HG03135 (cell line): ENCODE results near the gene OVOL2.
"Not testable (repeated sequence)": the region's sequence is repeated elsewhere in the genome, so short reads cannot be mapped to it uniquely, and the experiment has no call there.

Experiments used
- ATAC-seq: cut with Tn5 transposase; IDR thresholded peaks from one replicate; pipeline ENCODE4 v1.9.1; 2021; ENCODE audit warnings: mild to moderate bottlenecking, moderate library complexity; ENCODE audit not compliant: unreplicated experiment

Gene OVOL2

DNA sequence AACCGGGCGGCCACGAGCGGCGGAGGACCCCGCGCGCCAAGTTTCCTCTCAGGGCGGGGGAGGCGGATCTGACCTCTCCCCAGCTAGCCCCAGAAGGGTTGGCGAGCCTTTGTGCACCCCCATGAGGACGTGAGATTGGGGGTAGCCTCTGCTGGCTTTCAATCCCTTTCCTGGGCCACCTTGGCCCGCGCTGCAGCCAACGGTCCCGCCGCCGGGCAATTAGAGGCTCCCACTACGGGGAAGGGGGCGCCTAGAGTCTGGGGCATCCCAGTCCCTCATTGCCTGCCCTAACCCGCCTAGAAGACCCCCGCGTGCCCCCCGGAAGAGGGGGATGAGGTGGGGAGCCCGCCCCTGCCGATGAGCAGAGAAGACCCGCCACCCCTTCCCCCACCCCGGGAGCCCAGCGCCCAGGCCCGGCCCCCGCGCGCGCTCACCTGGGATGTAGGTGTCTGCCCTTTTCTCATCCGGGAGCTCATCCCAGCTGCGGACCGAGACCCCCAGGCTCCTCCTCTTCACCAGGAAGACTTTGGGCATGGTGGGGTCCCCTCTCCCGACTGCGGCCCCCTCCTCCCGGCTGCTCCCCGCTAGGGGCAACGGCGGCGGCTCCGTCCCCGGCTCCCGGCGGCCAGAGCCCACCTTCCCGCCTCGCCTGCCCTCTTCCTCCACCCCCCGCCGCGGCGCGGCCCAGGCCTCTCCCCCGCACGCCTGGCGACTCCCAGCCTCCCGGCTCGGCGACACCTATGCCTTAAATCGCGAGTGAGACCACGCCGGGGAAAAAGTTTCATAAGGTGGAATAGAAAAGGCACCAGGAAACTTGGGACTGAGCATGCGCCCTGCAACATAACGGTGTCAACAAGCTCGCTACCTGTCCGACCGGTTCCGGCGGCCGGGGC is at the start of gene OVOL2:
Gene OVOL2 (minus strand): TSS at position 816 of the 893 bp plus-strand sequence. CDS start 282 bp downstream, at position 534.
- ATAC-seq = no peak

DNA sequence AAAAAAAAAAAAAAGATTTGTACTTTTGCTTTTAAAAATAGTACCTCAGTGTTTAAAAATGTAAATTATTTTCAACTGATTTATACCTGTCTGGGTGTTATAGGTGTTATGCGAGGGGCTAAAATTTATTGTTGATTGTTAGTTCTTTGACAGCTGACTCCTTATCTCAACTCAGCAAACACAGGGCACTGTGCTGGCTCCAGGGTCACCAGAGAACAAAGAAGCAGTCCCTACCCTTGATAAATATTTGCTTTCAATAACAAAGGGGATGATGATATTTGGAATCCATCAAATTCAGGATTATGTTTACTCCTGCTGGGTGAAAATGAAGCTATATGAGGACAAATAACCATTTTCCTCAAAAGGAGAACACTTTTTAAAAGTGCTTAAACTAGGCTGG is 45.8 kb upstream of the OVOL2 start:
- ATAC-seq = no peak

DNA sequence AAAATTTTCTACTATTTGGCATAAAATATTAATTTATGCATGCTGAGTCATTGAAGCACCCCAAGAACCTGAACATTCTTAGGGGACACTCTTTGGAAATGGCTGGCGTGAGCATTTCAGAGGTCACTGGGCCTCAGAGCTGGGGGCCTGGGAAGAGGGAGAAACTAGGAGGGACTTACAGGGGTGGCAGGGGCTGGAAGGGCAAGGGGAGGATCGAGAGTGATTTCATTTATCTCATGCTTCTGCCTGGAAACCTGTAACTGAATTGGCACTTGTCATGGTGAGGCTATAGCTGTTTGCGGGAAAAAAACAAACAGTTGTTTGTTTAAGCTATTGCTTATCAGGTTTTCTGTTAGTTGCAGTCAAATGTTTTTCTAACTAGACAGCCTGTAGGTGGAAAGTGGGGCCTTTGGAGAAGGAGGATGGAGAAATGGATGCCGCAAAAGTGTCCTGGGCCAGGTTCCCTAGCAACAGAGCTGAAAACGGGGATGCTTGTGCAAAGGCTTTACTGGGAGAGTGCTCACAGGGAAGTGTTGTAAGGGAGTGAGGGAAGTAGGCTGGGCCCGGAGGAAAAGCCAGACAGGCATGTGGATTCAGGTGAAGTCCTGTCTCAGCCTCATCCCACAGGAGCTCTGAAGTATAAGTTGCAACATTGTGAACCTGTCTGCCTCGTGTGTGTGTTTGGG is 43.6 kb upstream of the OVOL2 start:
- ATAC-seq = no peak

DNA sequence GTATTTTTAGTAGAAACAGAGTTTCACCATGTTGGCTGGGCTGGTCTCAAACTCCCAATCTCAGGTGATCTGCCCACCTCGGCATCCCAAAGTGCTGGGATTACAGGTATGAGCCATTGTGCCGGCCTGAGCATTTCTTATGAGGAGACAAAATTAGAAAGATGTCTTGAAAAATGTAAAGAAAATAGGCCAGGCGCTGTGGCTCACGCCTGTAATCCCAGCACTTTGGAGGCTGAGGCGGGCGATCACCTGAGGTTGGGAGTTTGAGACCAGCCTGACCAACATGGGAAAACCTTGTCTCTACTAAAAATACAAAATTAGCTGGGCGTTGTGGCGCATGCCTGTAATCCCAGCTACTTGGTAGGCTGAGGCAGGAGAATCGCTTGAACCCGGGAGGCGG is 42.9 kb upstream of the OVOL2 start:
- not testable (repeated sequence) for ATAC-seq

DNA sequence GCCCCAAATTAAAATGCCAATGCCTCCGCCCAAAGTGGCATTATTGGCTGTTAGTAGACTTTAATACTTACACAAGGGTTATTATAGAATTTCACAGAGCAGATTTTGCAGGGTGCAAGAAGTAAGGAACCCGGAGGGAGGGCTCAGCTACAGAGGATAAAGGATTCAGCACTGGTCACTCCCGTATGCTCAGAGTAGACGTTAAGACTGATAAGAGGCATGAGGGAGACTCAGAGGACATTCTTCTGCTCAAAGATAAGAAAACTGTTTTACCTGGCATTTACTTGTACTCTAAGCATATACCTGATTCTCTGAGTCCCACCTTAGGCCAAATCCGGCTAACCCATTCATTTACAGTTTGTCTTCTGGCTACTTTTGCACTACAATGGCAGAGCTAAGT is 36.5 kb upstream of the OVOL2 start:
- no peak for ATAC-seq

DNA sequence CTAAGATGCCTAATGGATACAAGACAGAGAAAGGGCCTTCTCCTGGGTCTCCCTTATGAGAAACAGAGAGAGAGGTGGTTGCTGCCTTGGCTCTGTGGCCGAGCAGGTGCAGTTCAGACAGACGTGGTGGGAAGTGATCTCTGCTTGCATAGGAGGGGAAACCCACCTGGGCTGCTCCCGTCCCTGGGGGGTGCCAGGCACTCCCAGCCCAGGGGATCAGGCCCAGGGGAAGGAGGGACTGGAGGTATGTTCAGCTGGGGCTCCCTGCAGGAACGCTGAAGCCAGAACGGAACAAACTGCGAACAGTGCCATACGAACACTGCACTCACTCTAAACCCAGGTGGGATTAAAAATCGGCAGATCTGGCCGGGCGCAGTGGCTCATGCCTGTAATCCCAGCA is 35.7 kb upstream of the OVOL2 start:
- no peak for ATAC-seq

DNA sequence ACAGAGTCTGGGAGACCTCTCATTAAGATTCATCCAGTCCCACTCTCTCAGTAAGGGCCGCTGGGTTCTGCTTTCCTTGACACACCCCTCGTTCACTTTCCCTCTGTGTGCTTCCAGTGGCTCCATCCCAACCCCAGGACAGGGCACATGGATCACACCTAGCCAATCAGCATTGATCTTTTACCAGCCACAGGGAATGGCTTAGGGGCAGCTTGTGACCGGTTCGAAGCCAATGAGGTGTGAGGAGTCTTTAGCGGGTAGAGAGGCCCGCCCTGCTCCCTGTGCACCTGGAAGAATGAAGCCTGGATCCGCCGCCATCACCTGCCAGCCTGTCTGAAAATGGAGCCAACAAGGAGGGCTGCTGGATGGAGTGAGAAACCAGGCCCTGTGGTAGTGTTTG is 35.2 kb upstream of the OVOL2 start:
- ATAC-seq = no peak

DNA sequence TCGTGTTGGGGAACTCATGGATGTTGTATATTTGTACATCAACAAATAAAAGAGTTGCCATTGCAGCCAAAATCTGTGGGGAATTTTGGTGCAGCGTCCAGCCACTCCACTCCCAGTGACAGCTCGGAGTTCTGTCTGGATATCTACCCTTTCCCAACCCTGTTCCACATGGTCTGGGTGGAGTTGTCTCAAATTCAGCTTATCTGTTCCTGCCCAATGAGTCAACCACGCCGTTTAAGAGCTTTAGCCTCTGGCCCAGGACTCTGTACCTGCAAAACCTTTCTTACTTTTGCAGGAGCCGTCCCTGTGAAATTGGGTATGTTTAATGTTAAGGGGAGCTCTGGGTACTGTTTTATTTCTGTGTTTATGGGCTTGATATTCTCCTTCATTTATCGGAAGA is 33.9 kb upstream of the OVOL2 start:
- no peak for ATAC-seq

DNA sequence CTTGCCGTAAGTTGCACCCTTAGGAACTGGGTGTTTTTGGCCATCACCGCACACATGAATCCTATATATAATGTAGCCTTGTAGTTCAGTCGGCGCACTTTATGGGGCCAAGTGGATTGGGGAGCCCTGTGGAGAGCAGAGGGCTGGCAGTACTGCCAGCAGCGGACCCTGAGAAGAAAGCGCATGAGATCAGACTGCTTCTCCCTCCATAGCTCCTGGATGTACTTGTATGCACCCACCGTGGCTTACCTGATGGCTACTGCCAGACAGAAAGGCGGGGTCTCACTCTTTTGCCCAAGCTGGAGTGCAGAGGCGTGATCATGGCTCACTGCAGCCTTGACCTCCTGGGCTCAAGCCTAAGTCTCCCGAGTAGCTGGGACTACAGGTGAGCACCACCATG is 32.8 kb upstream of the OVOL2 start:
- ATAC-seq = no peak

DNA sequence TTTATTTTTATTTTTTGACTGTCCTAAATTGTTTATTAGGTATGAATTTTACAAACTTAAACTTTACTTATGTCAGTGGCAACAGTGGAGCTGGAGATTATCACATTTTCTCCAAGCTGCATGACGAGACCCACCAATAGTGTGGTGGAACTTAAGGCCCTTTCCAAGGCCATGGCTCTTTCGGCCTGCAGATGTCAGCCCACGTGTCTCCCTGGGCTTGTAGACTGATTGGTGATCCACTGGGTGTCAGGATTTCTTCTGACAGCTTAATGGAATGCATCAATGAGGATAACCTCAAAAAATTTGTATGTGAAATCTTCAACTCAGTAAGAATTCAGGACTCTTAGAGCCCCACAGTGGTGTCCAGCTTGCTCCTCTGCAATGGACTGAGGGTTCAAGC is 32.3 kb upstream of the OVOL2 start:
- ATAC-seq = no peak

DNA sequence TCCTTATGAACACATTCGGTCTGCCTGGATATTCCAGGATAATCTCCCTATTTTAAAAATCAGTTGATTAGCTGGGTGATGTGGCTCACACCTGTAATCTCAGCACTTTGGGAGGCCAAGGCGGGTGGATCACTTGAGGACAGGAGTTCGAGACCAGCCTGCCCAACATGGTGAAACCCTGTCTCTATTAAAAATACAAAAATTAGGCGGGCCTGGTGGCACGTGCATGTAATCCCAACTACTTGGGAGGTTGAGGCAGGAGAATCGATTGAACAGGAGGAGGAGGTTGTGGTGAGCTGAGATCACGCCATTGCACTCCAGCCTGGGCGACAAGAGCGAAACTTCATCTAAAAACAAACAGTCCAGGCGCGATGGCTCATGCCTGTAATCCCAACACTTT is 31.1 kb upstream of the OVOL2 start:
- not testable (repeated sequence) for ATAC-seq

DNA sequence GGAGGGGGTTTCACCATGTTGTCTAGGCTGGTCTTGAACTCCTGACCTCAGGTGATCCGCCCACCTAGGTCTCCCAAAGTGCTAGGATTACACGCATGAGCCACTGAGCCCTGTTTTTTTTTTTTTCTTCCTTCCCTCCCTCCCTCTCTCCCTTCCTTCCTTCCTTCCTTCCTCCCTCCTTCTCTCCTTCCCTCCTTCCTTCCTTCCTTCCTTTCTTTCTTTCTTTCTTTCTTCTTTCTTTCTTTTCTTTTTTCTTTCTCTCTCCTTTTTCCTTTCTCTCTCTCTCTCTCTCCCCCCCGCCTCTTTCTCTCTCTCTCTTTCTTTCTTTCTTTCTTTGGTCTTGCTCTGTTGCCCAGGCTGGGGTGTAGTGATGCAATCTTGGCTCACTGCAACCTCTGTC is 30.6 kb upstream of the OVOL2 start:
- not testable (repeated sequence) for ATAC-seq

DNA sequence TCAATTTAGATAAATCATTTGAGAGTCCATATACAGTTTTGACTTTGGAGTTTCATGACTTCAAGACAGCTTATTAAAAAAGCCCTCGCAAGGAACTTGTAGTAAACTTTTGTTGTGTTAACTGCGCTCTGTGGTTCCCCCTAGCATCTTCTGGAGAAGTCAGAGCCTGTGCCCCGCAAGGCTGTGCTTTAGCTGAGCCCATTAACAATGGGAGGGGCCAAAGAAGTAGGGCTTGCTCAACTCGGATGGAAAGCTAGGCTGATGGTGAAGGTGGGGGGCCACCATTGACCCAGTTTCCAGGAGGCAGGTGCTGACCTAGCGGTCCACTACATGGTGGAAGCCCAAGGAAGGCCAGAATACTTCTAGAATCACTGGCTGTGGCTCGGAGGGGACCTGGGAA is 29.3 kb upstream of the OVOL2 start:
- no peak for ATAC-seq

DNA sequence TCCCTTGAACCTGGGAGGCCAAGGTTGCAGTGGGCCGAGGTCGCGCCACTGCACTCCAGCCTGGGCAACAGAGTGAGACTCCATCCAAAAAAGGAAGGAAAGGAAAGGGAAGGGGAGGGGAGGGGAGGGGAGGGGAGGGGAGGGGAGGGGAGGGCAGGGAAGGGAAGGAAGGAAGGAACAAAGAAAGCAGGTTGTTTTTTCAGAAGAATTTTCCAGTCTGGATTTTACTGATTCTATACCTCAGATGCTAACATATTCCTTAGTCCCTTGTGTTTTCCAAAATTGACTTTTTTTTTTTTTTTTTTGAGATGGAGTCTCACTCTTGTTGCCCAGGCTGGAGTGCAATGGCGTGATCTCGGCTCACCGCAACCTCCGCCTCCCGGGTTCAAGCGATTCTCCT is 23.1 kb upstream of the OVOL2 start:
- not testable (repeated sequence) for ATAC-seq

DNA sequence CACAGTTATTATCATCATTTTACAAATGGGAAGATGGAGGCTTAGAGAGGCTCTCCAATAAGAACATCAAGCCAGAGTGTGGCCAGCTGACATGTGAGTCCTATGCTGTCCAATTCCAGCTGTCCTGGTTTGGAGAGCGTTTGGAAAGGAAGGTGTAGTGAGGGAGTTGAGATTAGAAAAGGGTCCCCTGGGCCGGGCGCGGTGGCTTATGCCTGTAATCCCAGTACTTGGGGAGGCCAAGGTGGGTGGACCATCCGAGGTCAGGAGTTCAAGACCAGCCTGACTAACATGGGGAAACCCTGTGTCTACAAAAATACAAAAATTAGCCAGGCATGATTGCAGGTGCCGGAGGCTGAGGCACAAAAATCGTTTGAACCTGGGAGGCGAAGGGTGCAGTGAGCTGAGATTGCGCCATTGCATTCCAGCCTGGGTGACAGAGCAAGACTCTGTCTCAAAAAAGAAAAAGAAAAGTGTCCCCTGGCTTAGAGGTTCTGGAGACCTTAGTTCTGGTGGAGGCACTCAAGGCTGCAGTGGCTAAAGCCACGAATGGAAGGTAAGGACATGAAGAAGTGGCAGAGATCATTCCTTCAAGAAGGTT is 22.1 kb upstream of the OVOL2 start:
- ATAC-seq = no peak

DNA sequence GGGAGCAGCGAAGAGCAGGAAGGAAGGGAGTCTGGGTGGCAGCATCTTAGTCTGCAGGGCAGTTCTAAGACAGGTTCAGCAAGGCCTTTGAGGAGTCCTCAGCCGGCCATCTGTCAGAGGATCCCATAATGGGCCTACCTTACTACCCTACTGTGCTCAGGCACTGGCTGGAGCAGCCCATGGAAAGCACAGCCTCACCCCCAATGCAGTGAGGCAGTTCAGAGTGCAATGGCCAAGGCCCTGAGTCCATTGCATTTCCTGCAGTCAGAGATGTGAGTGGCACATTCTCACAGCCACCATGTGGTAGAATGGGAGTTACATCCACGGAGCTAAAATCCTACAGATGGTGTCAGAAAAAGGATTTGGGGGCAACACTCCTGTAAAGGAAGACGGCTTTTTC is 19.4 kb upstream of the OVOL2 start:
- ATAC-seq = no peak

DNA sequence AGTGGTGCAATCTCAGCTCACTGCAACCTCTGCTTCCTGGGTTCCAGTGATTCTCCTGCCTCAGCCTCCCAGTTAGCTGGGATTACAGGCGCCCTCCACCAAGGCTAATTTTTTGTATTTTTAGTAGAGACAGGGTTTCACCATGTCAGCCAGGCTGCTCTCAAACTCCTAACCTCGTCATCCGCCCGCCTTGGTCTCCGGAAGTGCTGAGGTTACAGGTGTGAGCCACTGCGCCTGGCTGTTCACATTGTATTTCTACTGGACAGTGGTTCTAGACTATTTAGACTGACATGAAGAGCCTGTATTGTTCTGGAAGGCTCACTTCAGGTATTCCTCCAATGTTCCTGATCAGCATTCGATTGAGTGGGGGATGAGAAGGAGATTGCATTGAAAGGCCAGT is 14.8 kb upstream of the OVOL2 start:
- ATAC-seq = no peak

DNA sequence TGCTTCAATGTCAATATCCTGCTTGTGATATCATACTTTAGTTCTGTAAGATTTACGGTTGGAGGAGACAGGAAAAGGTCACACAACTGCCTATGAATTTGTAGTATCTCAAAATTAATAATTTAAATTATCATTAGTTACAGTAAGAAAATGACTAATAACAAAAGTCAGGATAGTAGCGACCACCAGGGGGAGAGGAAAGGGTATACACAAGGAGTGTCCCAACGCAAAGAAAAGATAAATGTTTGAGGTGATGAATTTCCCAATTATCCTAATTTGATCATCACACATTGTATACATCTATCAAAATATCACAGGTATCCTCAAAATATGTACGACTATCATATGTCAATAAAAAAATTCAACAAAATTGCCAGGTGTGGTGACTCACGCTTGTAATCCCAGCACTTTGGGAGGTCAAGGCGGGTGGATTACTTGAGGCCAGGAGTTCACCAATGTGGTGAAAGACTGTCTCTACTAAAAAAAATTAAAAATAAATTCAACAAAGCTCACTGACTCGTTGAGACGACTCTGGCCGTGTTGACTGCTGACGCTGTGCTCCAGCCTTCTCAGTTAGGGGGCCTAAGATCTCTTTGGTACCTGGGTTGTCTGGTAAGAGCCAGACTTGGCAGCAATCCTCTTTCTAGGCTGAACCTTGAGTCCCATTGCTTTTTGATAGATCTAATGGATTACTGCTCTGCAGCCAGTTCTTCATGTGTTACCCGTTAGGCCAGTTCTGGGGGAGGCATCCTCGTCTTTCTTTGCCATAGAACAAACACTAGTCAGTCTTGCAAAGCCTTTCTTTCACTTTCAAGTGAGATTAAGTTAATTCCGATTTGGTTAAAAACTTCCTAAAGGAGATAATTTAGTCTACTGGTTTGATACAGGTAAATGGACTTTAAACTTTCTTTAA is 9.0 kb upstream of the OVOL2 start:
- ATAC-seq = no peak

DNA sequence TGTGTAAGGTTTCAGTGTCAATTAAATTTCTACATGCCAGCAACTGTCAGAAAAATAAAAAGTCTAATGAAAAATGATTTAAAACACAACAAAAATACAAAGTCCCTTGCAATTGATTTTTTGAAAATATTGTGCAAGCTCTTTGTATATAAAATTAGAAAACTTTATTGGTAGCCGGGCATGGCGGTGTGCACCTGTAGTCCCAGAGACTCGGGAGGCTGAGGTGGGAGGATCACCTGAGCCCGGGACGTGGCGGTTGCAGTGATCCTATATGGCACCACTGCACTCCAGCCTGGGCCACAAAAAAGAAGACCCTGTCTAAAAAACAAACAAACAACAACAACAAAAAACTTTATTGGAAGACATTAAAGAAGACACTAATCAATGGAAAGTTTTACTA is 6.0 kb upstream of the OVOL2 start:
- ATAC-seq = no peak

DNA sequence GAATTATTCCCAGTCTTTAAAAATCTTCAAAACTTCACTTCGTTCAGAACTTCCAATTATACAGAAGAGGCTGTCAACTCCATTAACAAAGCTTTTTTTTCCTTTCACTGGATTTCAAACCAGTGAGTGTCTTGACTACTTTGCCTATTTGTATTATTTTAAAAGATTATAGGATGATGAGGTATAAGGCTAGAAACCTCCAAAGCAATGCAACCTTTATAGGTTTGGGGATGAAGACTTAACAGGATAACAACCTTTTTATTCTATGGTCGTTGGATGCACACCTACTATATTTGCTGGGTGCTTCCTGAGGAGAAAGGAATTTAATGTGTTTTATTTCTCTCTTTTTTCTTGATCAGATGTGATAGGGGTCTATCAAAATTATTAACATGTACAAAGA is 1.9 kb upstream of the OVOL2 start:
- ATAC-seq = no peak
